Measurements from ENCODE around the gene SSTR3. TPM values are rescaled to one million over a fixed set of nuclear protein-coding genes. Genes with fewer than 3 reads are reported as not detected.

The SSTR3 gene
- polyA plus RNA-seq (2013, experiment 1 of 2) = 0.03 TPM
- polyA plus RNA-seq (2013, experiment 2 of 2) = 0.01 TPM

GRCh38 chr22:37212174-37212906 lies at the start of gene SSTR3:
Gene SSTR3 (minus strand): TSS chr22:37212477. CDS start chr22:37207803, 4,674 bp downstream.
- Histone ChIP-seq H2AK5ac (ENCODE audit: low read length) (no peak within 1 kb of the TSS), H3K18ac (ENCODE audit: low read length) (no peak within 1 kb of the TSS), H3K56ac (ENCODE audit: low read length) (peak within 1 kb of the TSS; percentile 60), H4K8ac (ENCODE audit: low read depth, low read length) (no peak within 1 kb of the TSS), H3K79me2 (ENCODE audit: control insufficient read depth, insufficient read depth, low read length) (no peaks in the 10 kb centered on the region), H2BK15ac (replicated peaks; ENCODE audit: low read depth) (no peak within 1 kb of the TSS), H2BK120ac (ENCODE audit: low read depth, low read length) (no peak within 1 kb of the TSS), H3K4ac (ENCODE audit: low read depth, low read length) (no peak within 1 kb of the TSS), H3K27ac (ENCODE audit: low read depth, low read length) (no peak within 1 kb of the TSS), H3K23ac (ENCODE audit: low read length) (peak within 1 kb of the TSS; percentile 80), H3K36me3 (ENCODE audit: control insufficient read depth, insufficient read depth, low read length) (no peaks in the 10 kb centered on the region), H3K4me3 (ENCODE audit: low read length) (no peak within 1 kb of the TSS), H3K27me3 (ENCODE audit: insufficient read depth, low read length, poor library complexity) (no peaks in the 10 kb centered on the region), H3K79me1 (ENCODE audit: low read length) (no peaks in the 10 kb centered on the region), H3K9ac (ENCODE audit: low read length) (peak within 1 kb of the TSS; percentile 38), H2BK5ac (ENCODE audit: low read length) (no peak within 1 kb of the TSS), H4K5ac (ENCODE audit: low read length) (no peak within 1 kb of the TSS), H3K4me2 (ENCODE audit: low read length) (no peak within 1 kb of the TSS), H3K4me1 (ENCODE audit: control insufficient read depth, low read depth, low read length) (no peaks in the 10 kb centered on the region)
- DNase-seq = no peak
- WGBS (ENCODE audit: extremely low coverage, insufficient coverage, low lambda C conversion rate) = no CpG with 5 or more reads among the region's 23 CpGs

GRCh38 chr22:37260901-37261336 lies 48.6 kb upstream of the SSTR3 start:
- peak; percentile 69 for DNase-seq
- Histone ChIP-seq H3K4ac (ENCODE audit: low read depth, low read length) (no peak overlapping the region), H3K18ac (ENCODE audit: low read length) (no peak overlapping the region), H2BK120ac (ENCODE audit: low read depth, low read length) (no peak overlapping the region), H3K79me1 (ENCODE audit: low read length) (no peaks in the 10 kb centered on the region), H3K36me3 (ENCODE audit: control insufficient read depth, insufficient read depth, low read length) (no peaks in the 10 kb centered on the region), H3K9ac (ENCODE audit: low read length) (no peak overlapping the region), H2AK5ac (ENCODE audit: low read length) (no peak overlapping the region), H3K4me2 (ENCODE audit: low read length) (no peak overlapping the region), H4K8ac (ENCODE audit: low read depth, low read length) (no peak overlapping the region), H3K27me3 (ENCODE audit: insufficient read depth, low read length, poor library complexity) (no peaks in the 10 kb centered on the region), H3K79me2 (ENCODE audit: control insufficient read depth, insufficient read depth, low read length) (no peaks in the 10 kb centered on the region), H3K4me1 (ENCODE audit: control insufficient read depth, low read depth, low read length) (no peaks in the 10 kb centered on the region), H3K56ac (ENCODE audit: low read length) (no peak overlapping the region), H3K23ac (ENCODE audit: low read length) (no peak overlapping the region), H4K5ac (ENCODE audit: low read length) (no peak overlapping the region), H2BK15ac (replicated peaks; ENCODE audit: low read depth) (no peak overlapping the region), H2BK5ac (ENCODE audit: low read length) (no peak overlapping the region), H3K27ac (ENCODE audit: low read depth, low read length) (no peak overlapping the region), H3K4me3 (ENCODE audit: low read length) (no peak overlapping the region)
- WGBS (ENCODE audit: extremely low coverage, insufficient coverage, low lambda C conversion rate) = no CpG with 5 or more reads among the region's 14 CpGs

- H3K4me2 ChIP-seq (ENCODE audit: low read length) = no peak overlapping the region
- DNase-seq = no peak
- no peaks in the 10 kb centered on the region for H3K36me3 ChIP-seq (ENCODE audit: control insufficient read depth, insufficient read depth, low read length)
- no peak overlapping the region for H3K23ac ChIP-seq (ENCODE audit: low read length)
- H2BK5ac ChIP-seq (ENCODE audit: low read length) = no peak overlapping the region
- H3K4me1 ChIP-seq (ENCODE audit: control insufficient read depth, low read depth, low read length) = no peaks in the 10 kb centered on the region
- no peaks in the 10 kb centered on the region for H3K79me2 ChIP-seq (ENCODE audit: control insufficient read depth, insufficient read depth, low read length)
- no peak overlapping the region for H2BK120ac ChIP-seq (ENCODE audit: low read depth, low read length)
- no peak overlapping the region for H3K9ac ChIP-seq (ENCODE audit: low read length)
- no peak overlapping the region for H2BK15ac ChIP-seq (replicated peaks; ENCODE audit: low read depth)
- no peak overlapping the region for H3K4me3 ChIP-seq (ENCODE audit: low read length)
- no peak overlapping the region for H4K5ac ChIP-seq (ENCODE audit: low read length)
- H2AK5ac ChIP-seq (ENCODE audit: low read length) = no peak overlapping the region
- H3K56ac ChIP-seq (ENCODE audit: low read length) = no peak overlapping the region
- no CpG with 5 or more reads among the region's 15 CpGs for WGBS (ENCODE audit: extremely low coverage, insufficient coverage, low lambda C conversion rate)
- H3K79me1 ChIP-seq (ENCODE audit: low read length) = no peaks in the 10 kb centered on the region
- no peak overlapping the region for H3K27ac ChIP-seq (ENCODE audit: low read depth, low read length)
- H3K18ac ChIP-seq (ENCODE audit: low read length) = no peak overlapping the region
- no peaks in the 10 kb centered on the region for H3K27me3 ChIP-seq (ENCODE audit: insufficient read depth, low read length, poor library complexity)
- no peak overlapping the region for H3K4ac ChIP-seq (ENCODE audit: low read depth, low read length)
- no peak overlapping the region for H4K8ac ChIP-seq (ENCODE audit: low read depth, low read length)
Observed at GRCh38 chr22:37260155-37260795, 48.0 kb upstream of the SSTR3 start.

- Histone ChIP-seq H3K79me1 (ENCODE audit: low read length) (no peaks in the 10 kb centered on the region), H3K23ac (ENCODE audit: low read length) (no peak overlapping the region), H3K56ac (ENCODE audit: low read length) (peak overlapping the region; percentile 44), H2AK5ac (ENCODE audit: low read length) (no peak overlapping the region), H4K5ac (ENCODE audit: low read length) (no peak overlapping the region), H3K4me3 (ENCODE audit: low read length) (no peak overlapping the region), H3K27ac (ENCODE audit: low read depth, low read length) (no peak overlapping the region), H3K79me2 (ENCODE audit: control insufficient read depth, insufficient read depth, low read length) (no peaks in the 10 kb centered on the region), H3K18ac (ENCODE audit: low read length) (no peak overlapping the region), H2BK15ac (replicated peaks; ENCODE audit: low read depth) (no peak overlapping the region), H2BK5ac (ENCODE audit: low read length) (no peak overlapping the region), H3K4me1 (ENCODE audit: control insufficient read depth, low read depth, low read length) (no peaks in the 10 kb centered on the region), H3K9ac (ENCODE audit: low read length) (peak overlapping the region; percentile 27), H3K36me3 (ENCODE audit: control insufficient read depth, insufficient read depth, low read length) (no peaks in the 10 kb centered on the region), H3K27me3 (ENCODE audit: insufficient read depth, low read length, poor library complexity) (no peaks in the 10 kb centered on the region), H2BK120ac (ENCODE audit: low read depth, low read length) (no peak overlapping the region), H3K4me2 (ENCODE audit: low read length) (no peak overlapping the region), H3K4ac (ENCODE audit: low read depth, low read length) (no peak overlapping the region), H4K8ac (ENCODE audit: low read depth, low read length) (no peak overlapping the region)
- no CpG with 5 or more reads among the region's 23 CpGs for WGBS (ENCODE audit: extremely low coverage, insufficient coverage, low lambda C conversion rate)
- peak; percentile 85 for DNase-seq
Observed at GRCh38 chr22:37259540-37260029, 47.3 kb upstream of the SSTR3 start.

- Histone ChIP-seq H3K56ac (ENCODE audit: low read length) (no peak overlapping the region), H3K23ac (ENCODE audit: low read length) (no peak overlapping the region), H3K36me3 (ENCODE audit: control insufficient read depth, insufficient read depth, low read length) (no peaks in the 10 kb centered on the region), H3K4ac (ENCODE audit: low read depth, low read length) (no peak overlapping the region), H4K8ac (ENCODE audit: low read depth, low read length) (no peak overlapping the region), H3K4me2 (ENCODE audit: low read length) (no peak overlapping the region), H2BK120ac (ENCODE audit: low read depth, low read length) (no peak overlapping the region), H3K18ac (ENCODE audit: low read length) (no peak overlapping the region), H2BK5ac (ENCODE audit: low read length) (no peak overlapping the region), H3K9ac (ENCODE audit: low read length) (no peak overlapping the region), H3K4me1 (ENCODE audit: control insufficient read depth, low read depth, low read length) (no peaks in the 10 kb centered on the region), H3K27me3 (ENCODE audit: insufficient read depth, low read length, poor library complexity) (no peaks in the 10 kb centered on the region), H3K27ac (ENCODE audit: low read depth, low read length) (no peak overlapping the region), H3K4me3 (ENCODE audit: low read length) (no peak overlapping the region), H3K79me1 (ENCODE audit: low read length) (no peaks in the 10 kb centered on the region), H3K79me2 (ENCODE audit: control insufficient read depth, insufficient read depth, low read length) (no peaks in the 10 kb centered on the region), H2BK15ac (replicated peaks; ENCODE audit: low read depth) (no peak overlapping the region), H4K5ac (ENCODE audit: low read length) (no peak overlapping the region), H2AK5ac (ENCODE audit: low read length) (no peak overlapping the region)
- DNase-seq = peak; percentile 51
- WGBS (ENCODE audit: extremely low coverage, insufficient coverage, low lambda C conversion rate) = no CpG with 5 or more reads among the region's 14 CpGs
Observed at GRCh38 chr22:37258753-37259401, 46.6 kb upstream of the SSTR3 start.
